Measurements from ENCODE around the gene SKAP1. TPM values are rescaled to one million over a fixed set of nuclear protein-coding genes. Genes with fewer than 3 reads are reported as not detected.

SKAP1 gene
- total and polyA plus RNA-seq, 2 of the 13 experiments (the other 11 are each of a cell fraction or from before 2014, with no cell fraction given): 0.21 TPM; not detected in 1

- H2AFZ ChIP-seq (ENCODE audit: low read length): no peak overlapping the region
- H3K9ac ChIP-seq (ENCODE audit: insufficient read depth, low read depth, low read length): no peak overlapping the region
- ChIA-PET POLR2A (no interaction called here), CTCF (ENCODE audit: low intra/inter-chr PET ratio, low total read pairs) (no interaction called here)
- H3K4me3 ChIP-seq (replicated peaks in 1 of 3; ENCODE audit: insufficient read depth in 1 of 3, low read depth in 2 of 3, low read length in 3 of 3): no peak overlapping the region
- TF ChIP-seq ZNF703 (CRISPR knock-in tag; IDR thresholded peaks at IDR 0.05; ENCODE audit: borderline replicate concordance): no peak
- no peak for TF ChIP-seq ZNF382 (CRISPR knock-in tag; IDR thresholded peaks at IDR 0.05; ENCODE audit: borderline replicate concordance)
- TF ChIP-seq ZMAT3 (CRISPR knock-in tag; conservative IDR thresholded peaks at IDR 0.05): no peak
- TF ChIP-seq PAX8 (CRISPR knock-in tag; IDR thresholded peaks at IDR 0.05; ENCODE audit: borderline replicate concordance): no peak
- TF ChIP-seq ZNF597 (CRISPR knock-in tag; IDR thresholded peaks at IDR 0.05): no peak
- no peak for TF ChIP-seq ARID4A (CRISPR knock-in tag; IDR thresholded peaks at IDR 0.05; ENCODE audit: borderline replicate concordance)
- no peak for TF ChIP-seq ZNF512B (CRISPR knock-in tag; IDR thresholded peaks at IDR 0.05; ENCODE audit: borderline replicate concordance)
- TF ChIP-seq AKAP8 (CRISPR knock-in tag; IDR thresholded peaks at IDR 0.05): no peak
- no peak for TF ChIP-seq MIER3 (CRISPR knock-in tag; IDR thresholded peaks at IDR 0.05; ENCODE audit: borderline replicate concordance)
- no peak for TF ChIP-seq ZNF558 (CRISPR knock-in tag; IDR thresholded peaks at IDR 0.05; ENCODE audit: borderline replicate concordance)
- TF ChIP-seq SKIL (CRISPR knock-in tag; IDR thresholded peaks at IDR 0.05; ENCODE audit: borderline replicate concordance): no peak
- TF ChIP-seq ZMYM2 (CRISPR knock-in tag; IDR thresholded peaks at IDR 0.05): no peak
- TF ChIP-seq MAF1 (CRISPR knock-in tag; IDR thresholded peaks at IDR 0.05; ENCODE audit: borderline replicate concordance): no peak
- WGBS (ENCODE audit: low lambda C conversion rate): 0% methylated on average over 1 of the region's 1 CpG
- H4K20me1 ChIP-seq (ENCODE audit: insufficient read depth, low read length): no peaks in the 10 kb centered on the region
- no peak overlapping the region for H3K4me2 ChIP-seq (ENCODE audit: low read depth, low read length)
- no peaks in the 10 kb centered on the region for H3K9me3 ChIP-seq (ENCODE audit: low read length)
- H3K79me2 ChIP-seq (ENCODE audit: insufficient read depth, low read length): no peaks in the 10 kb centered on the region
- H3K27me3 ChIP-seq (ENCODE audit: control insufficient read depth in 1 of 2, insufficient read depth in 2 of 2, low read length in 2 of 2): peaks cover 0 to 5% of the 10 kb centered on the region in 2 experiments; a peak in 1 of 5 replicates
- no peaks in the 10 kb centered on the region for H3K36me3 ChIP-seq (replicated peaks in 1 of 2; ENCODE audit: control insufficient read depth in 1 of 2, insufficient read depth in 2 of 2, low read length in 2 of 2)
- DNase-seq (ENCODE audit: low spot score) (no peak), ATAC-seq (no peak), FAIRE-seq (no peak)
- BruUV-seq (replicated peaks): no TSS peak
- intact Hi-C loops (cut with micrococcal nuclease; ENCODE audit: unreplicated experiment) (no loop called here), in situ Hi-C loops (cut with HindIII; ENCODE audit: extremely low pct_ligation_motif_present, low pct_unique_long_range_greater_than_20kb) (no loop called here)
- no peak overlapping the region for H3K27ac ChIP-seq (ENCODE audit: extremely low read length, insufficient read depth, low read length)
- H3K4me1 ChIP-seq (ENCODE audit: insufficient read depth, low read length): no peaks in the 10 kb centered on the region
Measured at GRCh38 chr17:48276776-48277175, 153.2 kb downstream of the SKAP1 start.

Measured in HepG2 (cell line).